ENCODE data around the gene CMIP. TPM values are rescaled to one million over a fixed set of nuclear protein-coding genes. Genes with fewer than 3 reads are reported as not detected.

Gene CMIP
- total and polyA plus RNA-seq, 10 of the 15 experiments (the other 5 are each of a cell fraction or from before 2014, with no cell fraction given): 1.2 to 43.2 (median 4.4) TPM

- TF ChIP-seq MXI1 (IDR thresholded peaks at IDR 0.05; ENCODE audit: low read depth, low read length): no peak
- no peak for TF ChIP-seq RB1 (IDR thresholded peaks at IDR 0.05; ENCODE audit: borderline replicate concordance)
- TF ChIP-seq, protein P1, sequence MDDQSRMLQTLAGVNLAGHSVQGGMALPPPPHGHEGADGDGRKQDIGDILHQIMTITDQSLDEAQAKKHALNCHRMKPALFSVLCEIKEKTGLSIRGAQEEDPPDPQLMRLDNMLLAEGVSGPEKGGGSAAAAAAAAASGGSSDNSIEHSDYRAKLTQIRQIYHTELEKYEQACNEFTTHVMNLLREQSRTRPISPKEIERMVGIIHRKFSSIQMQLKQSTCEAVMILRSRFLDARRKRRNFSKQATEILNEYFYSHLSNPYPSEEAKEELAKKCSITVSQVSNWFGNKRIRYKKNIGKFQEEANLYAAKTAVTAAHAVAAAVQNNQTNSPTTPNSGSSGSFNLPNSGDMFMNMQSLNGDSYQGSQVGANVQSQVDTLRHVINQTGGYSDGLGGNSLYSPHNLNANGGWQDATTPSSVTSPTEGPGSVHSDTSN (IDR thresholded peaks at IDR 0.05; ENCODE audit: insufficient replicate concordance, low read depth, low read length): no peak
These were observed 47.3 kb upstream of the CMIP start (continued) for GRCh38 chr16:81397058-81397878.

- no peak for TF ChIP-seq SMAD1 (IDR thresholded peaks at IDR 0.05; ENCODE audit: low read depth, partially characterized antibody)
- no peak for TF ChIP-seq NR2C2 (IDR thresholded peaks at IDR 0.05; ENCODE audit: borderline replicate concordance, control insufficient read depth, insufficient read length, low read depth)
- TF ChIP-seq FOXK2 (IDR thresholded peaks at IDR 0.05): no peak
- TF ChIP-seq LARP7 (IDR thresholded peaks at IDR 0.05): no peak
- no peak for TF ChIP-seq NBN (IDR thresholded peaks at IDR 0.05)
- no peak for TF ChIP-seq NFIC (IDR thresholded peaks at IDR 0.05; ENCODE audit: low read depth, low read length)
- TF ChIP-seq MXI1 (IDR thresholded peaks at IDR 0.05; ENCODE audit: low read depth, low read length): no peak
- POLR2A ChIA-PET: interaction anchor here (0.7 kb wide), 1 partner anchor 527 kb away, joined by 3 read pairs; no protein-coding TSS in a partner anchor
- BruUV-seq (replicated peaks): no TSS peak
These were observed 46.6 kb upstream of the CMIP start for GRCh38 chr16:81397879-81398520.

More at GRCh38 chr16:81397879-81398520, 46.6 kb upstream of the CMIP start:
- in situ Hi-C loops (cut with MboI) (no loop called here), intact Hi-C loops (cut with micrococcal nuclease; ENCODE audit: unreplicated experiment) (no loop called here)
- 39% methylated on average over 14 of the region's 14 CpGs for WGBS (ENCODE audit: insufficient coverage, insufficient replicate concordance, low lambda C conversion rate, missing lambda C conversion rate)
- Histone ChIP-seq H3K79me2 (ENCODE audit: control insufficient read depth, insufficient read depth, low read length) (no peaks in the 10 kb centered on the region), H3K36me3 (ENCODE audit: control insufficient read depth in 2 of 2, insufficient read depth in 2 of 2, low read length in 1 of 2) (no peaks in the 10 kb centered on the region), H3K4me1 (ENCODE audit: control insufficient read depth, insufficient read depth, low read length) (no peaks in the 10 kb centered on the region), H3K9ac (ENCODE audit: control insufficient read depth, insufficient read depth, low read length) (no peak overlapping the region), H3K27ac (ENCODE audit: control insufficient read depth, insufficient read depth) (no peak overlapping the region), H3K4me2 (ENCODE audit: control insufficient read depth, insufficient read depth) (no peak overlapping the region), H4K20me1 (ENCODE audit: control insufficient read depth, insufficient read depth) (no peaks in the 10 kb centered on the region), H3K9me3 (replicated peaks; ENCODE audit: control insufficient read depth, insufficient read depth, low read length) (no peaks in the 10 kb centered on the region), H3K4me3 (no peak overlapping the region), H2AFZ (ENCODE audit: control insufficient read depth, low read depth, low read length) (no peak overlapping the region), H3K27me3 (replicated peaks in 1 of 2; ENCODE audit: control insufficient read depth in 2 of 2, insufficient read depth in 2 of 2, low read length in 1 of 2) (no peaks in the 10 kb centered on the region)
- FAIRE-seq (no peak), ATAC-seq (no peak), DNase-seq (ENCODE audit: low read depth, low spot score) (no peak)
- SMC1A ChIA-PET (ENCODE audit: uncharacterized antibody, unreplicated experiment): no interaction called here
- CTCF ChIA-PET: no interaction called here
- RAD21 ChIA-PET (ENCODE audit: unreplicated experiment): interaction anchor here (0.6 kb wide), 1 partner anchor 35 kb away, joined by 3 read pairs; no protein-coding TSS in a partner anchor

All from GM12878 (cell line).